ENCODE measurements around the gene KIF2B.
"Not testable (repeated sequence)": the region's sequence is repeated elsewhere in the genome, so short reads cannot be mapped to it uniquely, and the experiment has no call there.

KIF2B gene

GRCh38 chr17:53819956-53820355 lies 2.8 kb upstream of the KIF2B start:
- ChIA-PET CTCF (no interaction called here), POLR2A (no interaction called here)
- no peak for TF ChIP-seq CTCF (IDR thresholded peaks at IDR 0.05; ENCODE audit: control extremely low read depth, extremely low read depth, low read depth, missing control alignments)
- DNase-seq (ENCODE audit: extremely low spot score), result no peak

GRCh38 chr17:53823341-53824050 lies 769 bp downstream of the KIF2B start:
- ChIA-PET CTCF (no interaction called here), POLR2A (no interaction called here)
- DNase-seq (ENCODE audit: extremely low spot score), result no peak
- no peak for TF ChIP-seq CTCF (IDR thresholded peaks at IDR 0.05; ENCODE audit: control extremely low read depth, extremely low read depth, low read depth, missing control alignments)

- POLR2A ChIA-PET; DNase-seq (ENCODE audit: extremely low spot score): not testable (repeated sequence)
- CTCF ChIA-PET, result interaction anchor here (1.0 kb wide), 1 partner anchor 14 kb away, joined by 3 read pairs; no protein-coding TSS in a partner anchor
Observed at GRCh38 chr17:53834771-53835170, 12.0 kb downstream of the KIF2B start.

- TF ChIP-seq CTCF (IDR thresholded peaks at IDR 0.05; ENCODE audit: control extremely low read depth, extremely low read depth, low read depth, missing control alignments), result no peak
- no peak for DNase-seq (ENCODE audit: extremely low spot score)
- POLR2A ChIA-PET, result no interaction called here
Observed at GRCh38 chr17:53837131-53837530, 14.4 kb downstream of the KIF2B start.

GRCh38 chr17:53844491-53845107 lies 21.9 kb downstream of the KIF2B start:
- DNase-seq (ENCODE audit: extremely low spot score), result no peak
- ChIA-PET CTCF (no interaction called here), POLR2A (no interaction called here)

More at GRCh38 chr17:53837131-53837530, 14.4 kb downstream of the KIF2B start:
- CTCF ChIA-PET, result no interaction called here

GRCh38 chr17:53871128-53871527 lies 48.4 kb downstream of the KIF2B start:
- DNase-seq (ENCODE audit: extremely low spot score); CTCF ChIA-PET; POLR2A ChIA-PET: not testable (repeated sequence)

More at GRCh38 chr17:53844491-53845107, 21.9 kb downstream of the KIF2B start:
- TF ChIP-seq CTCF (IDR thresholded peaks at IDR 0.05; ENCODE audit: control extremely low read depth, extremely low read depth, low read depth, missing control alignments), result no peak
